Suppressor macrophage (primary cell): Measurements from ENCODE around the gene YKT6.
"Not testable (repeated sequence)": the region's sequence is repeated elsewhere in the genome, so short reads cannot be mapped to it uniquely, and the experiment has no call there.

Experiments
- DNase-seq, 4 experiments: peaks; one replicate each; pipeline ENCODE4 v3.0.0-alpha.2; 2020 to 2022

YKT6 gene

GRCh38 chr7:44172803-44173424 lies 27.9 kb upstream of the YKT6 start:
- no peak for DNase-seq

- DNase-seq, result no peak
These were observed 26.7 kb upstream of the YKT6 start for GRCh38 chr7:44173911-44174693.

GRCh38 chr7:44174694-44174948 lies 26.2 kb upstream of the YKT6 start:
- DNase-seq, result not testable (repeated sequence)

GRCh38 chr7:44175730-44176129 lies 25.0 kb upstream of the YKT6 start:
- no peak for DNase-seq

- DNase-seq, result no peak
These were observed 24.3 kb upstream of the YKT6 start for GRCh38 chr7:44176486-44176885.

GRCh38 chr7:44177570-44178131 lies 23.1 kb upstream of the YKT6 start:
- DNase-seq, result no peak

GRCh38 chr7:44180631-44181030 lies 20.1 kb upstream of the YKT6 start:
- DNase-seq, result no peak

- no peak for DNase-seq
These were observed 18.0 kb upstream of the YKT6 start for GRCh38 chr7:44182827-44183226.

- DNase-seq, result no peak
These were observed 17.4 kb upstream of the YKT6 start for GRCh38 chr7:44183386-44183785.

- DNase-seq, result no peak
These were observed 16.4 kb upstream of the YKT6 start for GRCh38 chr7:44184206-44184872.

- DNase-seq, result no peak
These were observed 15.8 kb upstream of the YKT6 start for GRCh38 chr7:44184873-44185446.

- no peak for DNase-seq
These were observed 15.0 kb upstream of the YKT6 start for GRCh38 chr7:44185729-44186128.

- DNase-seq, result peak in 1 of 4 experiments; percentile 6
These were observed 14.0 kb upstream of the YKT6 start for GRCh38 chr7:44186736-44187135.

- no peak for DNase-seq
These were observed 13.0 kb upstream of the YKT6 start for GRCh38 chr7:44187636-44188416.

GRCh38 chr7:44188480-44189225 lies 12.1 kb upstream of the YKT6 start:
- no peak for DNase-seq

- DNase-seq, result no peak
These were observed 11.3 kb upstream of the YKT6 start, which contains the start of gene GCK for GRCh38 chr7:44189286-44189992. Gene GCK (minus strand): TSS chr7:44189439. CDS start chr7:44188953, 486 bp downstream.

GRCh38 chr7:44189993-44190872 lies 10.5 kb upstream of the YKT6 start:
- no peak for DNase-seq

- no peak for DNase-seq
These were observed 9.6 kb upstream of the YKT6 start for GRCh38 chr7:44191171-44191570.

GRCh38 chr7:44193011-44193802 lies 7.6 kb upstream of the YKT6 start:
- DNase-seq, result no peak
